Osteoblast (primary cell): ENCODE results near the gene AARS1. TPM values are rescaled to one million over a fixed set of nuclear protein-coding genes. Genes with fewer than 3 reads are reported as not detected.
A peak's percentile ranks its signal among the peaks of the same experiment; 100 is the strongest.

Experiments used
- DNase-seq: peaks from one replicate; pipeline ENCODE4 v3.0.0; 2011; ENCODE audit warnings: low spot score, mixed read lengths; ENCODE audit not compliant: insufficient read length; ENCODE audit errors: missing footprints
- H2AFZ ChIP-seq: 2 replicates; pipeline ENCODE4 v1.6.0; 2011; ENCODE audit warnings: mild to moderate bottlenecking, low read length
- H3K27ac ChIP-seq: 2 replicates; pipeline ENCODE4 v1.5.1; 2011; ENCODE audit warnings: mild to moderate bottlenecking, low read depth, low read length, moderate library complexity
- H3K27me3 ChIP-seq: 2 replicates; pipeline ENCODE4 v1.6.0; 2012; ENCODE audit warnings: mild to moderate bottlenecking, control low read depth, inconsistent platforms, low read length, moderate library complexity; ENCODE audit not compliant: insufficient read depth
- H3K36me3 ChIP-seq: 2 replicates; pipeline ENCODE4 v1.5.1; 2011; ENCODE audit warnings: mild to moderate bottlenecking, low read length, control low read depth, moderate library complexity; ENCODE audit not compliant: insufficient read depth
- H3K4me1 ChIP-seq: 2 replicates; pipeline ENCODE4 v1.5.1; 2011; ENCODE audit warnings: mild to moderate bottlenecking, low read length, control low read depth, moderate library complexity; ENCODE audit not compliant: insufficient read depth
- H3K4me2 ChIP-seq: 2 replicates; pipeline ENCODE4 v1.6.0; 2011; ENCODE audit warnings: mild to moderate bottlenecking, low read length; ENCODE audit not compliant: insufficient read depth
- H3K4me3 ChIP-seq: fragments of 200-600 bp; sonication (generic); 3 replicates; pipeline ENCODE4 v1.5.1; 2012; ENCODE audit warnings: mild to moderate bottlenecking, low read length, inconsistent platforms; ENCODE audit not compliant: insufficient read depth
- H3K79me2 ChIP-seq: 2 replicates; pipeline ENCODE4 v1.6.0; 2012; ENCODE audit warnings: mild to moderate bottlenecking, low read length, control low read depth, inconsistent platforms; ENCODE audit not compliant: insufficient read depth
- H3K9me3 ChIP-seq: 2 replicates; pipeline ENCODE4 v1.5.1; 2011; ENCODE audit warnings: low read depth, low read length, control low read depth
- H4K20me1 ChIP-seq: 2 replicates; pipeline ENCODE4 v1.6.0; 2012; ENCODE audit warnings: mild to moderate bottlenecking, low read length, control low read depth; ENCODE audit not compliant: insufficient read depth
- total RNA-seq: library from RNA; depleted of rRNA; stranded (reverse); fragments of >200 nt; gene quantifications from 2 replicates; pipeline ENCODE4 v1.2.3, GENCODE V29; 2012
- TF ChIP-seq, protein P1 (sequence below): IDR thresholded peaks from 2 replicates; pipeline ENCODE4 v1.5.1; 2011; ENCODE audit warnings: mild to moderate bottlenecking, low read depth, low read length, moderate library complexity; ENCODE audit errors: extremely low read depth

AARS1 gene
- total RNA-seq, 1 donor: 213 TPM

GRCh38 chr16:70258946-70259345, 30.4 kb downstream of the AARS1 start:
- H3K27me3 ChIP-seq: no peaks in the 10 kb centered on the region
- TF ChIP-seq, protein P1, sequence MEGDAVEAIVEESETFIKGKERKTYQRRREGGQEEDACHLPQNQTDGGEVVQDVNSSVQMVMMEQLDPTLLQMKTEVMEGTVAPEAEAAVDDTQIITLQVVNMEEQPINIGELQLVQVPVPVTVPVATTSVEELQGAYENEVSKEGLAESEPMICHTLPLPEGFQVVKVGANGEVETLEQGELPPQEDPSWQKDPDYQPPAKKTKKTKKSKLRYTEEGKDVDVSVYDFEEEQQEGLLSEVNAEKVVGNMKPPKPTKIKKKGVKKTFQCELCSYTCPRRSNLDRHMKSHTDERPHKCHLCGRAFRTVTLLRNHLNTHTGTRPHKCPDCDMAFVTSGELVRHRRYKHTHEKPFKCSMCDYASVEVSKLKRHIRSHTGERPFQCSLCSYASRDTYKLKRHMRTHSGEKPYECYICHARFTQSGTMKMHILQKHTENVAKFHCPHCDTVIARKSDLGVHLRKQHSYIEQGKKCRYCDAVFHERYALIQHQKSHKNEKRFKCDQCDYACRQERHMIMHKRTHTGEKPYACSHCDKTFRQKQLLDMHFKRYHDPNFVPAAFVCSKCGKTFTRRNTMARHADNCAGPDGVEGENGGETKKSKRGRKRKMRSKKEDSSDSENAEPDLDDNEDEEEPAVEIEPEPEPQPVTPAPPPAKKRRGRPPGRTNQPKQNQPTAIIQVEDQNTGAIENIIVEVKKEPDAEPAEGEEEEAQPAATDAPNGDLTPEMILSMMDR: no peak
- H3K4me1 ChIP-seq: no peaks in the 10 kb centered on the region
- no peaks in the 10 kb centered on the region for H3K9me3 ChIP-seq
- H2AFZ ChIP-seq: no peak overlapping the region
- H3K4me2 ChIP-seq: no peak overlapping the region
- H3K4me3 ChIP-seq: no peak overlapping the region
- H3K27ac ChIP-seq: no peak overlapping the region
- H3K36me3 ChIP-seq: peaks cover 84% of the 10 kb centered on the region
- peaks cover 9% of the 10 kb centered on the region for H4K20me1 ChIP-seq
- H3K79me2 ChIP-seq: peaks cover 4% of the 10 kb centered on the region
- DNase-seq: no peak

DNA sequence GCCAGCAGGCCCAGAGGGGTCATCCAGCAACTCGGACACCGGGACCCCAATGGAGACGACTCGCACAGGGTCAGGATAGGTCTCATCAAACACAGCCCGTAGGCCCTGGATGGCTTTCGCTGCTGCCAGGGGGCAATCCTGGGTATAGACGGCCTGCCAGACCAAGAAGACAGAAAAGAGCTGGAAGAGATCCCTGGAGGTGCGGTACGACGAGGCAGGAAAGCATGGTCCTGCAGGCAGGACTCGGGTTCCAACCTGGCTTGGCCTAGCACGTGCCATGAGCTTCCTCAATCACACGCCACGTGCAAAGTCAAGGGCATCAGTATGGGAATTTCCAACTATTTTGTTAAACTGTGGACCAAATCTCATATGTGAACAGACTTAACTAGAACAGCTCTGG, 31.2 kb downstream of the AARS1 start:
- no peaks in the 10 kb centered on the region for H3K4me1 ChIP-seq
- peak; percentile 3 for DNase-seq
- no peak overlapping the region for H2AFZ ChIP-seq
- H3K9me3 ChIP-seq: no peaks in the 10 kb centered on the region
- H3K36me3 ChIP-seq: peaks cover 84% of the 10 kb centered on the region
- H3K27me3 ChIP-seq: no peaks in the 10 kb centered on the region
- H3K4me2 ChIP-seq: no peak overlapping the region
- H3K4me3 ChIP-seq: no peak overlapping the region
- TF ChIP-seq, protein P1: no peak
- H3K27ac ChIP-seq: no peak overlapping the region
- peaks cover 9% of the 10 kb centered on the region for H4K20me1 ChIP-seq
- H3K79me2 ChIP-seq: peaks cover 4% of the 10 kb centered on the region

GRCh38 chr16:70257391-70257790, 31.9 kb downstream of the AARS1 start:
- H2AFZ ChIP-seq: no peak overlapping the region
- no peak overlapping the region for H3K4me3 ChIP-seq
- H3K27me3 ChIP-seq: no peaks in the 10 kb centered on the region
- H4K20me1 ChIP-seq: peaks cover 9% of the 10 kb centered on the region
- peak; percentile 18 for DNase-seq
- peaks cover 4% of the 10 kb centered on the region for H3K79me2 ChIP-seq
- no peak overlapping the region for H3K27ac ChIP-seq
- no peaks in the 10 kb centered on the region for H3K9me3 ChIP-seq
- H3K36me3 ChIP-seq: peaks cover 87% of the 10 kb centered on the region
- no peaks in the 10 kb centered on the region for H3K4me1 ChIP-seq
- TF ChIP-seq, protein P1: no peak
- no peak overlapping the region for H3K4me2 ChIP-seq

GRCh38 chr16:70255574-70255973, 33.7 kb downstream of the AARS1 start:
- H3K4me3 ChIP-seq: no peak overlapping the region
- TF ChIP-seq, protein P1: no peak
- H3K27me3 ChIP-seq: no peaks in the 10 kb centered on the region
- H2AFZ ChIP-seq: no peak overlapping the region
- peaks cover 76% of the 10 kb centered on the region for H3K36me3 ChIP-seq
- H3K4me1 ChIP-seq: no peaks in the 10 kb centered on the region
- peak; percentile 32 for DNase-seq
- H3K9me3 ChIP-seq: no peaks in the 10 kb centered on the region
- H4K20me1 ChIP-seq: peaks cover 9% of the 10 kb centered on the region
- H3K4me2 ChIP-seq: no peak overlapping the region
- no peak overlapping the region for H3K27ac ChIP-seq
- peaks cover 9% of the 10 kb centered on the region for H3K79me2 ChIP-seq
